ENCODE results near the gene GYPC. TPM values are rescaled to one million over a fixed set of nuclear protein-coding genes. Genes with fewer than 3 reads are reported as not detected.
A peak's percentile ranks its signal among the peaks of the same experiment; 100 is the strongest.

Gene GYPC
- total and polyA plus RNA-seq, 4 donors: 61.4 to 170 (median 113) TPM

DNA sequence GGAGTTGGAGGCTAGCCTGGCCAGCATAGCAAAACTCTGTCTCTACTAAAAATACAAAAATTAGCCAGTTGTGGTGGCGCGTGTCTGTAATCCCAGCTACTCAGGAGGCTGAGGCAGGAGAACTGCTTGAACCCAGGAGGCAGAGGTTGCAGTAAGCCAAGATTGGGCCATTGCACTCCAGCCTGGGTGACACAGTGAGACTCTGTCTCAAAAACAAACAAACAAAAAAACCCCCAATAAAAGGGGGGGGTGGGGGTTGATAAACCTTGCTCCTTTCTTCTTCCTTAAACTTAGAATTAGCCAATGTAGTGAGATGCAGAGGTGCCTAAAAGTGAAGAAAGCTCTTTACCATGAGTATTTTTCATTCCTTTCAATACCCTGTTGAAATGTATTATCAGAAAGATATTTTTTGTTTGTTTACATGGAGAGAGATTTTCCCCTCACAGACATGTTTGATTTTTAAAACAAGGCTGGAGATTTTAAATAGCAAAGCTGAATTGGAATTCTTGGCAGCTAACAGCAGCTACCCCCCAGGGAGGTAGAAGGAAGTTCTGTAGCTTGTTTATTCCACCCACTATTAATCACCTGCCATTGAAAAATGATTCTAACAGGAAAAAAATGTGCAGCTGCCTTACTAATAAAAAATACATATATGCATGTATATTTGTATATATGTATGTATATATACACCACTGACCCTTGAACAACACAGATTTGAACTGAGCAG lies 48.6 kb downstream of the GYPC start:
- Histone ChIP-seq H3K4me3 (no peak overlapping the region), H3K9ac (ENCODE audit: insufficient read depth in 1 of 2, low read length in 2 of 2) (no peak overlapping the region), H3K27ac (ENCODE audit: low read depth in 1 of 2, low read length in 1 of 2) (peak overlapping the region in 1 of 2 donors; percentile 11), H3K36me3 (ENCODE audit: control insufficient read depth in 4 of 4, insufficient read depth in 4 of 4, low read length in 4 of 4) (no peaks in the 10 kb centered on the region), H3K9me3 (ENCODE audit: control insufficient read depth in 4 of 4, insufficient read depth in 3 of 4, low read length in 3 of 4) (no peaks in the 10 kb centered on the region), H3K27me3 (ENCODE audit: control insufficient read depth in 3 of 3, insufficient read depth in 3 of 3, low read length in 2 of 3) (no peaks in the 10 kb centered on the region), H3K4me1 (ENCODE audit: control insufficient read depth in 5 of 5, insufficient read depth in 5 of 5, low read length in 5 of 5) (peaks cover 0 to 33% (median 11%) of the 10 kb centered on the region in 5 donors)
- 93 to 100% methylated on average over 2 of the region's 2 CpGs for WGBS, 2 donors
- TF ChIP-seq CTCF (IDR thresholded peaks at IDR 0.05; ENCODE audit: control extremely low read depth, extremely low read depth): no peak
- ATAC-seq (ENCODE audit: insufficient read depth, low FRiP score) (no peak), DNase-seq (peak; percentile 31 to 82 (median 81))

GRCh38 chr2:126707191-126707590 lies 51.2 kb downstream of the GYPC start:
- H3K4me3 ChIP-seq: no peak overlapping the region
- H3K36me3 ChIP-seq (ENCODE audit: control insufficient read depth in 4 of 4, insufficient read depth in 4 of 4, low read length in 4 of 4): no peaks in the 10 kb centered on the region
- H3K4me1 ChIP-seq (ENCODE audit: control insufficient read depth in 5 of 5, insufficient read depth in 5 of 5, low read length in 5 of 5): peaks cover 0 to 13% (median 6%) of the 10 kb centered on the region in 5 donors
- no peaks in the 10 kb centered on the region for H3K27me3 ChIP-seq (ENCODE audit: control insufficient read depth in 3 of 3, insufficient read depth in 3 of 3, low read length in 2 of 3)
- ATAC-seq (ENCODE audit: insufficient read depth, low FRiP score): no peak
- H3K9me3 ChIP-seq (ENCODE audit: control insufficient read depth in 4 of 4, insufficient read depth in 3 of 4, low read length in 3 of 4): no peaks in the 10 kb centered on the region
- no peak for TF ChIP-seq CTCF (IDR thresholded peaks at IDR 0.05; ENCODE audit: control extremely low read depth, extremely low read depth)
- 90 to 100% methylated on average over 1 of the region's 1 CpG for WGBS, 2 donors
- no peak overlapping the region for H3K9ac ChIP-seq (ENCODE audit: insufficient read depth in 1 of 2, low read length in 2 of 2)
- no peak for DNase-seq
- H3K27ac ChIP-seq (ENCODE audit: low read depth in 1 of 2, low read length in 1 of 2): no peak overlapping the region

DNA sequence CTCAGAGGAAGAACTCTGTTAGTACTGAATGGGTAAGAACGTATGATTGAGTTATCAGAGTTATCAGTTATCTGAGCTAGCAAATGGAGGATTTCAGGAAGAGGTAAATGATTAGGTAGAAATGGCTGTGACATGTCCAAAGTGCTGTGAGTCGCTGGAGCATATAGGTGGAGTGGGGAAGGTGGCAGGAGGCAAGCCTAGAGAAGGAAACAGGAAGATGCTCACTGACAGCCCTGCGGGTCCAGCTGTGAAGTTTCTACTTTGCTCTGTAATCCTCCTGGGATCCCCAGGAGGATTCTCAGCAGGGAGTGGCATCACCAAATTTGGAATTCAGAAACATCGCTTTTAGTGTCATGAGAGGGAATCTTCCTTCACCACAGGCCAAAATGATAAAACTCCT lies 52.0 kb downstream of the GYPC start:
- no peak for ATAC-seq (ENCODE audit: insufficient read depth, low FRiP score)
- Histone ChIP-seq H3K9me3 (ENCODE audit: control insufficient read depth in 4 of 4, insufficient read depth in 3 of 4, low read length in 3 of 4) (no peaks in the 10 kb centered on the region), H3K27ac (ENCODE audit: low read depth in 1 of 2, low read length in 1 of 2) (no peak overlapping the region), H3K4me1 (ENCODE audit: control insufficient read depth in 5 of 5, insufficient read depth in 5 of 5, low read length in 5 of 5) (peaks cover 0 to 13% (median 6%) of the 10 kb centered on the region in 5 donors), H3K27me3 (ENCODE audit: control insufficient read depth in 3 of 3, insufficient read depth in 3 of 3, low read length in 2 of 3) (no peaks in the 10 kb centered on the region), H3K36me3 (ENCODE audit: control insufficient read depth in 4 of 4, insufficient read depth in 4 of 4, low read length in 4 of 4) (no peaks in the 10 kb centered on the region), H3K4me3 (no peak overlapping the region), H3K9ac (ENCODE audit: insufficient read depth in 1 of 2, low read length in 2 of 2) (no peak overlapping the region)
- no peak for DNase-seq
- 84 to 86% methylated on average over 4 of the region's 4 CpGs for WGBS, 2 donors
- TF ChIP-seq CTCF (IDR thresholded peaks at IDR 0.05; ENCODE audit: control extremely low read depth, extremely low read depth): no peak
